OCI-LY3 (cell line): ENCODE data around the gene CXorf49.

Experiments used
- EZH2phosphoT487 ChIP-seq: fragments of 200-600 bp; shearing (Covaris generic); IDR thresholded peaks from 2 replicates; pipeline ENCODE4 v1.6.1; 2018; ENCODE audit warnings: antibody characterized with exemption, mixed run types, low read depth
- TF ChIP-seq, protein P1 (sequence below): fragments of 200-600, 300-600 bp; sonication (generic); IDR thresholded peaks from 2 replicates; pipeline ENCODE4 v1.5.1; 2014; ENCODE audit warnings: antibody characterized with exemption, low read length, low read depth

DNA sequence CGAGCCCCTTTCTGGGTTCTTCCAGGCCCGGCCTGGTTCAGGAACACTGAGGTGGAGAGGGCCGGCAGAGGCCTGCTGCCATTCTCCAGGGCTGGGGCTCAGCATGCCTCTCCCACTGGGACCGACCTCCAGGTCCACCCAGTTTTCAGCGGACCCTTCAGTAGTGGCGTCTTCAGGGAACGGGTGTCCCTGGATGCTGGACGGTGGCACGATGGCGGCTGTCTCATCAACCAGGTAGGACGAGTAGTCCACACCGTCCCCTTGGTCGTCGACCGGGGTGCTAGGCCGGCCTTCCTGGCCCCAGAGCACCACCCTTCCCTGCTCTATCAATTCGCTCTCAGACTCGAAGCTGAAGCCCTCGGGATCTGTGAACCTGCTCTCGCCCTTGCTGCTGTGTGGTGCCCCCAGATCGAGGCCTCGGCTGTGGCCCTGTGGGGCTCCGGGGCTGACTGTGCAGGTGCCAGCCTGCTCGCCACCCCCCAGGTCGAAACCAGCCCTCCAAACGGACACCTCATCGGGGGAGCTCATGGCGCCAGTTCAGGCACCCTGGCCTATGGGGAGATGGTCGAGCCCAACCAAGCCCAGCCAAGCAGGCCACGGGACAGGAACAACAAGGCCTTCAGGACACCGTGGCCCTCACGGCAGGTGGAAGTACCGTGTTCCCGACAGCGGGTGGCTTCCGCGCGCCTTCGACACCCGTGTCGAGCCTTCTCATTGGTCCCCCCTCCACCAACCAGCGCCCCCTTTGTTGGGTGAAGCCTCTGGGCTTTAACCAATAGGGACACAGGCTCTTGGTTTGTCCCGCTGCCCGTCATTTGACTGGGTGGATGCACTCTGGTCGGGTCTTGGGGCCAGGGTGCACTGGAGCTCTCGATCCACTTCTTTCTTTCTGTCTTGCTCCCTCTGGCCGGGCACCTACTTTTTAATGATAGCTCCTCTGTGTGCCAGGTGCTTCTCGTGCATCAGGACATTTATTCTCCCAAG lies 51.6 kb downstream of the CXorf49 start:
- TF ChIP-seq, protein P1, sequence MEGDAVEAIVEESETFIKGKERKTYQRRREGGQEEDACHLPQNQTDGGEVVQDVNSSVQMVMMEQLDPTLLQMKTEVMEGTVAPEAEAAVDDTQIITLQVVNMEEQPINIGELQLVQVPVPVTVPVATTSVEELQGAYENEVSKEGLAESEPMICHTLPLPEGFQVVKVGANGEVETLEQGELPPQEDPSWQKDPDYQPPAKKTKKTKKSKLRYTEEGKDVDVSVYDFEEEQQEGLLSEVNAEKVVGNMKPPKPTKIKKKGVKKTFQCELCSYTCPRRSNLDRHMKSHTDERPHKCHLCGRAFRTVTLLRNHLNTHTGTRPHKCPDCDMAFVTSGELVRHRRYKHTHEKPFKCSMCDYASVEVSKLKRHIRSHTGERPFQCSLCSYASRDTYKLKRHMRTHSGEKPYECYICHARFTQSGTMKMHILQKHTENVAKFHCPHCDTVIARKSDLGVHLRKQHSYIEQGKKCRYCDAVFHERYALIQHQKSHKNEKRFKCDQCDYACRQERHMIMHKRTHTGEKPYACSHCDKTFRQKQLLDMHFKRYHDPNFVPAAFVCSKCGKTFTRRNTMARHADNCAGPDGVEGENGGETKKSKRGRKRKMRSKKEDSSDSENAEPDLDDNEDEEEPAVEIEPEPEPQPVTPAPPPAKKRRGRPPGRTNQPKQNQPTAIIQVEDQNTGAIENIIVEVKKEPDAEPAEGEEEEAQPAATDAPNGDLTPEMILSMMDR: no peak
- TF ChIP-seq EZH2phosphoT487: no peak
